Gastrocnemius medialis (tissue), 4 donors: ENCODE data around the gene TNRC6B. TPM values are rescaled to one million over a fixed set of nuclear protein-coding genes. Genes with fewer than 3 reads are reported as not detected.
A peak's percentile ranks its signal among the peaks of the same experiment; 100 is the strongest.

ENCODE experiments used
- ATAC-seq, 2 donors: fragments of 150-250 bp; one replicate each; pipeline ENCODE4 v1.9.1; 2016
- DNase-seq, 2 donors: peaks; one replicate each; pipeline ENCODE4 v3.0.0-alpha.2; 2019
- H3K27ac ChIP-seq, 4 donors: fragments of 200-600 bp; sonication (generic); 1 replicate in 1 of 4; 2 replicates in 3 of 4; pipeline ENCODE4 v1.5.1; 2016 to 2018; ENCODE audit warnings: mild to moderate bottlenecking in 2 of 4, moderate library complexity in 1 of 4
- H3K27me3 ChIP-seq, 3 donors: fragments of 200-600 bp; sonication (generic) in 2 of 3; 1 replicate in 1 of 3; 2 replicates in 2 of 3; pipeline versions ENCODE4 v1.5.1 to v1.6.0; 2016 to 2019; ENCODE audit warnings: mild to moderate bottlenecking in 1 of 3, moderate library complexity in 1 of 3
- H3K36me3 ChIP-seq, 2 donors: fragments of 200-600 bp; sonication (generic) in 1 of 2; one replicate each; pipeline ENCODE4 v1.5.1; 2017 to 2018
- H3K4me1 ChIP-seq, 2 donors: fragments of 200-600 bp; sonication (generic) in 1 of 2; one replicate each; pipeline ENCODE4 v1.5.1; 2016 to 2017; ENCODE audit warnings: mild to moderate bottlenecking in 2 of 2
- H3K4me3 ChIP-seq, 4 donors: fragments of 200-600 bp; sonication (generic) in 3 of 4; 1 replicate in 1 of 4; 2 replicates in 3 of 4; pipeline ENCODE4 v1.5.1; 2016 to 2019; ENCODE audit warnings: mild to moderate bottlenecking in 2 of 4
- H3K9me3 ChIP-seq, 3 donors: fragments of 200-600 bp; sonication (generic) in 2 of 3; 1 replicate in 1 of 3; 2 replicates in 2 of 3; pipeline ENCODE4 v1.5.1; 2016 to 2019
- POLR2A ChIP-seq, 2 donors: fragments of 450-650 bp; IDR thresholded peaks; one replicate each; pipeline ENCODE4 v1.6.1; 2017; ENCODE audit warnings: antibody characterized with exemption in 2 of 2, mild to moderate bottlenecking in 2 of 2, moderate library complexity in 2 of 2
- in situ Hi-C, 4 donors: fragments of 200-750 bp; cut with MboI; loops; one replicate each; pipeline versions ENCODE4 v1.15.0 to v1.8.0; 2017; ENCODE audit warnings: low sequenced_read_pairs in 4 of 4
- intact Hi-C: fragments of 100-400 bp; cut with DNase I; formaldehyde crosslinking; loops from one replicate; pipeline ENCODE4 v1.15.1; 2023; ENCODE audit warnings: low total_unique reads
- total RNA-seq, 4 donors: library from RNA; depleted of rRNA; stranded (reverse); fragments of >200 nt; gene quantifications; one replicate each; pipeline versions ENCODE4 v1.1.0 to v1.2.3, GENCODE V29; 2016
- TF ChIP-seq, protein P1 (sequence below), 5 experiments: fragments of 450-650 bp in 3 of 5; fragments of 200-600 bp in 2 of 5; sonication (generic) in 2 of 5; IDR thresholded peaks in 4 of 5; conservative IDR thresholded peaks in 1 of 5; 1 replicate in 4 of 5; 2 replicates in 1 of 5; pipeline ENCODE4 v1.5.1; 2016 to 2019; ENCODE audit warnings: antibody characterized with exemption in 5 of 5, mild to moderate bottlenecking in 3 of 5, moderate library complexity in 3 of 5

Gene TNRC6B
- total RNA-seq, 4 donors from 2014 or later, result 31.9 to 76.7 (median 57.0) TPM

DNA sequence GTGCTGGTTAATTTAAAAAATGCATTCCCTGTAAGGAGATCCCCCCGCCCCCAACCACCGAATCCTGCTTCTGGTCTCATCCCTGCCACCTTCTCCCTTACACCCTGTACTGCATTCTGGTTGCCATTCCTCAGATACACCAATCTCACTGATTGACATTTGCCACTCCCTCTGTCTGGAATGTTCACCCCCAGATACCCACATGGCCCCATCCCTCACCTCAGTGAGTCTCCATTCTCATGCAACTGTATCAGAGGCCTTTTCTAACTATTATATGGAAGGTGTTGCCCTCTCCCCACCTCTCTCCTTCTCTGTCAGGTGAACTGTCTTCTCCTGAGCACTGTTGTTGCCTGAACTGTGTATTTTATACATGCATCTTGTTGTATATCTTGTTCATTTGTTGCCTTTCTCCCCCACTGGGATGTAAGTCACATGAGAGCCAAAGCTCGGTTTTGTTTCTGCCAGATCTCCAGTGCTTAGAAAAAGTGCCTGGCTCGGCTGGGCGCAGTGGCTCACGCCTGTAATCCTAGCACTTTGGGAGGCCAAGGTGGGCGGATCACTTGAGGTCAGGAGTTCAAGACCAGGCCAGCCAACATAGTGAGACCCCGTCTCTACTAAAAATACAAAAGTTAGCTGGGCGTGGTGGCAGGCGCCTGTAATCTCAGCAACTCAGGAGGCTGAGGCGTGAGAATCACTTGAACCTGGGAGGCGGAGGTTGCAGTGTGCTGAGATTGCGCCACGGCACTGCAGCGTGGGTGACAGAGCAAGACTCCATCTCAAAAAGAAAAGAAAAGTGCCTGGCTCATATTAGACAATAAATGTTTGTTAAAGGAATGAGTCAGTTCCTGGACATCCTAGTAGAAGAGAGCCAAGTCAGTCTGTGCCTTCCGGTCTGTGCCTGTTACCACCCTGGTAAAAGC lies 61.0 kb downstream of the TNRC6B start:
- peak in 1 of 2 donors; percentile 34 for DNase-seq
- in situ Hi-C loops, result no loop called here
- no peak overlapping the region for H3K4me3 ChIP-seq
- TF ChIP-seq, protein P1, sequence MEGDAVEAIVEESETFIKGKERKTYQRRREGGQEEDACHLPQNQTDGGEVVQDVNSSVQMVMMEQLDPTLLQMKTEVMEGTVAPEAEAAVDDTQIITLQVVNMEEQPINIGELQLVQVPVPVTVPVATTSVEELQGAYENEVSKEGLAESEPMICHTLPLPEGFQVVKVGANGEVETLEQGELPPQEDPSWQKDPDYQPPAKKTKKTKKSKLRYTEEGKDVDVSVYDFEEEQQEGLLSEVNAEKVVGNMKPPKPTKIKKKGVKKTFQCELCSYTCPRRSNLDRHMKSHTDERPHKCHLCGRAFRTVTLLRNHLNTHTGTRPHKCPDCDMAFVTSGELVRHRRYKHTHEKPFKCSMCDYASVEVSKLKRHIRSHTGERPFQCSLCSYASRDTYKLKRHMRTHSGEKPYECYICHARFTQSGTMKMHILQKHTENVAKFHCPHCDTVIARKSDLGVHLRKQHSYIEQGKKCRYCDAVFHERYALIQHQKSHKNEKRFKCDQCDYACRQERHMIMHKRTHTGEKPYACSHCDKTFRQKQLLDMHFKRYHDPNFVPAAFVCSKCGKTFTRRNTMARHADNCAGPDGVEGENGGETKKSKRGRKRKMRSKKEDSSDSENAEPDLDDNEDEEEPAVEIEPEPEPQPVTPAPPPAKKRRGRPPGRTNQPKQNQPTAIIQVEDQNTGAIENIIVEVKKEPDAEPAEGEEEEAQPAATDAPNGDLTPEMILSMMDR (IDR thresholded peaks at IDR 0.05 in 4 of 5, conservative IDR thresholded peaks at IDR 0.05 in 1 of 5), result no peak
- no peak for TF ChIP-seq POLR2A (IDR thresholded peaks at IDR 0.05)
- H3K36me3 ChIP-seq, result no peaks in the 10 kb centered on the region
- peak overlapping the region; percentile 7 to 67 (median 43) for H3K27ac ChIP-seq
- intact Hi-C loops, result no loop called here
- ATAC-seq, result peak; percentile 57 to 58
- H3K27me3 ChIP-seq, result no peaks in the 10 kb centered on the region
- peaks cover 47 to 65% of the 10 kb centered on the region in 2 donors for H3K4me1 ChIP-seq
- no peaks in the 10 kb centered on the region for H3K9me3 ChIP-seq

DNA sequence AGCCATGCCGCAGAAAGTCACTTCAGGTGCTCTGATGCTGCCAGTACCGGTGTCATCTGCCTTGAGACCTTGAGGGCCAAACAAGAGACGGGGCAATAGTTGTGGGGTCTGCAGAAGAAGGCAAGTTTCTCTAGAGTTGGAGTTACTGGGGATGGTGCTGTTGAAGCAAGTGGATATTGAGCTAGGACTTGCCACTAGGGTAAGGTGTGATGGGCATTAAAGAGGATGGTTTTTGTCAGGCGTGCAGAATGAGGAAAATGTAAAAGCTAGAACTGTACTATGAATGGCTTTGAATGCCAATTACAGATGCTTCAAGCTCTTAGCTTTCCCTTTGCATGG lies 61.6 kb downstream of the TNRC6B start:
- Histone ChIP-seq H3K27ac (peak overlapping the region; percentile 7 to 67 (median 43)), H3K9me3 (no peaks in the 10 kb centered on the region), H3K27me3 (no peaks in the 10 kb centered on the region), H3K4me3 (no peak overlapping the region), H3K36me3 (no peaks in the 10 kb centered on the region), H3K4me1 (peaks cover 47 to 66% of the 10 kb centered on the region in 2 donors)
- intact Hi-C loops (no loop called here), in situ Hi-C loops (no loop called here)
- peak in 1 of 2 donors; percentile 4 for ATAC-seq
- no peak for DNase-seq
- TF ChIP-seq POLR2A (IDR thresholded peaks at IDR 0.05), result no peak
- TF ChIP-seq, protein P1 (IDR thresholded peaks at IDR 0.05 in 4 of 5, conservative IDR thresholded peaks at IDR 0.05 in 1 of 5), result no peak

DNA sequence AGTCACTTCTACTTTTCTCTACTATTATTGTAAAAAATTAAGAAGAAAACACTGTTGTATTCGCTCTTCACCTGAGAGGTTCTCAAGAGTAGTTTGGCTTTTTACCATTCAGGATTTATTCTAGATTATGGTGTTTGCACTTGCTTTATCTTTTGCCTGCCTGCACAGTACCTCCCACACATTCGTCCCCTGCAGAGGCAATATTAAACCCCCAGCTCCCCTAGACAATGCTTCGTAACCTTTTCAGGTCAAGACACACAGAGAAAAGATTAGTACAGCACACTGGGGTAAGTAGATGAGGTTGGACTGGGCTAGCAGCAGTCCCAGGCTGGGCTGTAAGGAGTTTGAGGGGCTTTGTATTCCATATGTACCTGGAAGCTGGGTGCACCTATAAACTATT lies 62.4 kb downstream of the TNRC6B start:
- TF ChIP-seq, protein P1 (IDR thresholded peaks at IDR 0.05 in 4 of 5, conservative IDR thresholded peaks at IDR 0.05 in 1 of 5), result no peak
- no peak for TF ChIP-seq POLR2A (IDR thresholded peaks at IDR 0.05)
- H3K27me3 ChIP-seq, result no peaks in the 10 kb centered on the region
- no peak for DNase-seq
- H3K4me1 ChIP-seq, result peaks cover 46 to 57% of the 10 kb centered on the region in 2 donors
- H3K27ac ChIP-seq, result peak overlapping the region in 3 of 4 donors; percentile 33 to 48 (median 34)
- H3K9me3 ChIP-seq, result no peaks in the 10 kb centered on the region
- intact Hi-C loops, result no loop called here
- H3K4me3 ChIP-seq, result no peak overlapping the region
- in situ Hi-C loops, result no loop called here
- no peaks in the 10 kb centered on the region for H3K36me3 ChIP-seq
- no peak for ATAC-seq

DNA sequence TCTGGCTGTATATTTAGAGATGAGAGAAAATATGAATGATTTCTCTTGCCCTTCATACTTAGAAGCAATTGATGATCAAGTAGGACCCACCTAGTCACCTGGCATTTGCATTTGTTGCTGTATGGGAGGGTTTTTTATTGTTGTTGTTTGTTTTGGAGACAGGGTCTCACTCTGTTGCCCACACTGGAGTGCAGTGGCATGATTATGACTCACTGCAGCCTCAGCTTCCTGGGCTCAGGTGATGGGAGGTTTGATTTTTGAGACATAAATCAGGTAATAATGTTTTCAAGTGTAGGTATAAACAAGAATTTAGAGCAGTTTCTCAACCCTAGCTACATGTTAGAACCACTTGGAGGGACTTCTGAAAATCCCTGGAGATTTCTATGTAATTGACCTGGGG lies 63.0 kb downstream of the TNRC6B start:
- DNase-seq (no peak), ATAC-seq (no peak)
- Histone ChIP-seq H3K4me1 (peaks cover 41 to 52% of the 10 kb centered on the region in 2 donors), H3K27ac (peak overlapping the region in 3 of 4 donors; percentile 33 to 48 (median 34)), H3K36me3 (no peaks in the 10 kb centered on the region), H3K4me3 (no peak overlapping the region), H3K27me3 (no peaks in the 10 kb centered on the region), H3K9me3 (no peaks in the 10 kb centered on the region)
- intact Hi-C loops, result no loop called here
- in situ Hi-C loops, result no loop called here
- TF ChIP-seq, protein P1 (IDR thresholded peaks at IDR 0.05 in 4 of 5, conservative IDR thresholded peaks at IDR 0.05 in 1 of 5), result no peak
- TF ChIP-seq POLR2A (IDR thresholded peaks at IDR 0.05), result no peak
